Activated T-helper 2 cell treated with anti-CD3 and anti-CD28 coated beads, Interferon-gamma antibody, Interleukin-2, Interleukin-4, amounts not matched to agents 10 μg/mL and 5 μg/mL and 100 μg/mL, durations not matched to agents 14 hours and 24 hours and 36 hours (primary cell): ENCODE results near the gene FKBP3. TPM values are rescaled to one million over a fixed set of nuclear protein-coding genes. Genes with fewer than 3 reads are reported as not detected.
"Not testable (repeated sequence)": the region's sequence is repeated elsewhere in the genome, so short reads cannot be mapped to it uniquely, and the experiment has no call there.

Source experiments
- DNase-seq: peaks from one replicate; pipeline ENCODE4 v3.0.0; 2021; ENCODE audit warnings: low spot score
- H3K27ac Mint-ChIP-seq: one replicate; pipeline ENCODE4 v1.8.0; 2021; ENCODE audit warnings: mixed read lengths
- H3K27me3 Mint-ChIP-seq: one replicate; pipeline ENCODE4 v1.8.0; 2021; ENCODE audit warnings: low read depth, mixed read lengths
- H3K36me3 Mint-ChIP-seq: one replicate; pipeline ENCODE4 v1.8.0; 2021; ENCODE audit warnings: low read depth, mixed read lengths
- H3K4me1 Mint-ChIP-seq: one replicate; pipeline ENCODE4 v1.8.0; 2021; ENCODE audit warnings: low read depth, mixed read lengths
- H3K4me3 Mint-ChIP-seq: one replicate; pipeline ENCODE4 v1.8.0; 2021; ENCODE audit warnings: low read depth, mild to moderate bottlenecking, moderate library complexity, mixed read lengths
- H3K9me3 Mint-ChIP-seq: one replicate; pipeline ENCODE4 v1.8.0; 2021; ENCODE audit warnings: mixed read lengths
- intact Hi-C: fragments of 100-400 bp; cut with micrococcal nuclease; formaldehyde crosslinking; loops from one replicate; pipeline ENCODE4 v1.15.1; 2023
- total RNA-seq: library from RNA; stranded (reverse); gene quantifications from 2 replicates; pipeline ENCODE4 v1.2.3, GENCODE V29; 2022

Gene FKBP3
- total RNA-seq, 1 donor from 2014 or later = 79.1 TPM

- peaks cover 77% of the 10 kb centered on the region for H3K36me3 Mint-ChIP-seq
- H3K9me3 Mint-ChIP-seq = no peaks in the 10 kb centered on the region
- no peak for DNase-seq
- no peaks in the 10 kb centered on the region for H3K27me3 Mint-ChIP-seq
- intact Hi-C loops = no loop called here
- no peak overlapping the region for H3K4me3 Mint-ChIP-seq
- peaks cover 6% of the 10 kb centered on the region for H3K4me1 Mint-ChIP-seq
- H3K27ac Mint-ChIP-seq = no peak overlapping the region
Measured at GRCh38 chr14:45096218-45096617, 38.1 kb downstream of the FKBP3 start.

- Mint-ChIP-seq H3K27ac (no peak overlapping the region), H3K4me3 (no peak overlapping the region), H3K27me3 (no peaks in the 10 kb centered on the region), H3K9me3 (no peaks in the 10 kb centered on the region), H3K4me1 (peaks cover 16% of the 10 kb centered on the region), H3K36me3 (peaks cover 69% of the 10 kb centered on the region)
- no peak for DNase-seq
- intact Hi-C loops = no loop called here
Measured at GRCh38 chr14:45095143-45095542, 39.1 kb downstream of the FKBP3 start.

- DNase-seq = no peak
- H3K27ac Mint-ChIP-seq = no peak overlapping the region
- no peak overlapping the region for H3K4me3 Mint-ChIP-seq
- peaks cover 24% of the 10 kb centered on the region for H3K4me1 Mint-ChIP-seq
- H3K27me3 Mint-ChIP-seq = no peaks in the 10 kb centered on the region
- intact Hi-C loops = no loop called here
- peaks cover 69% of the 10 kb centered on the region for H3K36me3 Mint-ChIP-seq
- H3K9me3 Mint-ChIP-seq = no peaks in the 10 kb centered on the region
Measured at GRCh38 chr14:45094275-45094674, 40.0 kb downstream of the FKBP3 start.

GRCh38 chr14:45091710-45092109 lies 42.6 kb downstream of the FKBP3 start:
- peaks cover 44% of the 10 kb centered on the region for H3K4me1 Mint-ChIP-seq
- no peaks in the 10 kb centered on the region for H3K27me3 Mint-ChIP-seq
- H3K27ac Mint-ChIP-seq = no peak overlapping the region
- no peak overlapping the region for H3K4me3 Mint-ChIP-seq
- intact Hi-C loops = no loop called here
- no peaks in the 10 kb centered on the region for H3K9me3 Mint-ChIP-seq
- no peak for DNase-seq
- peaks cover 67% of the 10 kb centered on the region for H3K36me3 Mint-ChIP-seq

- Mint-ChIP-seq H3K9me3 (no peaks in the 10 kb centered on the region), H3K27ac (peak overlapping the region; percentile 64), H3K36me3 (peaks cover 67% of the 10 kb centered on the region), H3K27me3 (no peaks in the 10 kb centered on the region), H3K4me3 (no peak overlapping the region), H3K4me1 (peaks cover 57% of the 10 kb centered on the region)
- intact Hi-C loops = loop anchor here (1.0 kb wide), 2 partner anchors 24 to 44 kb away; partner anchors contain the start of gene FKBP3
- DNase-seq = no peak
Measured at GRCh38 chr14:45089813-45090212, 44.5 kb downstream of the FKBP3 start.

- no peaks in the 10 kb centered on the region for H3K27me3 Mint-ChIP-seq
- DNase-seq = no peak
- H3K27ac Mint-ChIP-seq = peak overlapping the region; percentile 97
- no peaks in the 10 kb centered on the region for H3K9me3 Mint-ChIP-seq
- intact Hi-C loops = loop anchor here (1.0 to 2.0 kb wide), 5 partner anchors 29 to 188 kb away; partner anchors contain the start of genes FKBP3, KLHL28 and MIS18BP1
- peaks cover 43% of the 10 kb centered on the region for H3K36me3 Mint-ChIP-seq
- peaks cover 53% of the 10 kb centered on the region for H3K4me1 Mint-ChIP-seq
- peak overlapping the region; percentile 97 for H3K4me3 Mint-ChIP-seq
Measured at GRCh38 chr14:45084946-45085346, 49.3 kb downstream of the FKBP3 start.

GRCh38 chr14:45083976-45084722 lies 50.1 kb downstream of the FKBP3 start, which contains the start of gene PRPF39:
Gene PRPF39 (plus strand): TSS chr14:45084116. CDS start chr14:45095240, 11,124 bp downstream.
- Mint-ChIP-seq H3K4me3 (peak within 1 kb of the TSS; percentile 97), H3K27ac (peak within 1 kb of the TSS; percentile 97), H3K4me1 (peaks cover 46% of the 10 kb centered on the region), H3K27me3 (no peaks in the 10 kb centered on the region), H3K36me3 (peaks cover 35% of the 10 kb centered on the region), H3K9me3 (no peaks in the 10 kb centered on the region)
- peak; percentile 94 for DNase-seq
- intact Hi-C loops = loop anchor here (1.0 to 2.0 kb wide), 5 partner anchors 30 to 187 kb away; partner anchors contain the start of genes FKBP3, KLHL28 and MIS18BP1

- Mint-ChIP-seq H3K9me3 (no peaks in the 10 kb centered on the region), H3K4me3 (peak overlapping the region; percentile 97), H3K4me1 (peaks cover 42% of the 10 kb centered on the region), H3K27ac (peak overlapping the region; percentile 68), H3K27me3 (no peaks in the 10 kb centered on the region), H3K36me3 (peaks cover 32% of the 10 kb centered on the region)
- intact Hi-C loops = no loop called here
- DNase-seq = no peak
Measured at GRCh38 chr14:45083617-45083975, 50.7 kb downstream of the FKBP3 start.

GRCh38 chr14:45082420-45082819 lies 51.9 kb downstream of the FKBP3 start:
- H3K27ac Mint-ChIP-seq = peak overlapping the region; percentile 34
- peaks cover 33% of the 10 kb centered on the region for H3K4me1 Mint-ChIP-seq
- H3K36me3 Mint-ChIP-seq = peaks cover 25% of the 10 kb centered on the region
- no peaks in the 10 kb centered on the region for H3K27me3 Mint-ChIP-seq
- no peaks in the 10 kb centered on the region for H3K9me3 Mint-ChIP-seq
- DNase-seq = no peak
- H3K4me3 Mint-ChIP-seq = peak overlapping the region; percentile 1
- intact Hi-C loops = no loop called here

- H3K4me3 Mint-ChIP-seq, intact Hi-C loops, H3K9me3 Mint-ChIP-seq, H3K27me3 Mint-ChIP-seq, DNase-seq, H3K27ac Mint-ChIP-seq: not testable (repeated sequence)
- peaks cover 21% of the 10 kb centered on the region for H3K4me1 Mint-ChIP-seq
- H3K36me3 Mint-ChIP-seq = peaks cover 13% of the 10 kb centered on the region
Measured at GRCh38 chr14:45081096-45081495, 53.2 kb downstream of the FKBP3 start.

GRCh38 chr14:45080416-45080968 lies 53.8 kb downstream of the FKBP3 start:
- intact Hi-C loops, H3K36me3 Mint-ChIP-seq, H3K9me3 Mint-ChIP-seq, H3K27ac Mint-ChIP-seq, DNase-seq, H3K27me3 Mint-ChIP-seq, H3K4me3 Mint-ChIP-seq: not testable (repeated sequence)
- H3K4me1 Mint-ChIP-seq = peaks cover 16% of the 10 kb centered on the region

- DNase-seq = no peak
- no peak overlapping the region for H3K27ac Mint-ChIP-seq
- H3K4me1 Mint-ChIP-seq = peaks cover 7% of the 10 kb centered on the region
- no peaks in the 10 kb centered on the region for H3K9me3 Mint-ChIP-seq
- H3K4me3 Mint-ChIP-seq = no peak overlapping the region
- intact Hi-C loops = no loop called here
- H3K27me3 Mint-ChIP-seq = no peaks in the 10 kb centered on the region
- no peaks in the 10 kb centered on the region for H3K36me3 Mint-ChIP-seq
Measured at GRCh38 chr14:45078323-45078722, 56.0 kb downstream of the FKBP3 start.

GRCh38 chr14:45073231-45073879 lies 60.9 kb downstream of the FKBP3 start:
- Mint-ChIP-seq H3K4me3 (no peak overlapping the region), H3K27me3 (no peaks in the 10 kb centered on the region), H3K36me3 (peaks cover 2% of the 10 kb centered on the region), H3K9me3 (no peaks in the 10 kb centered on the region), H3K4me1 (peaks cover 1% of the 10 kb centered on the region), H3K27ac (no peak overlapping the region)
- DNase-seq = no peak
- intact Hi-C loops = no loop called here
